VCaP (cell line): ENCODE measurements around the gene KRT4.

ENCODE experiments used
- H3K27ac ChIP-seq: fragments of 450-650 bp; 2 replicates; pipeline ENCODE4 v1.5.1; 2017
- TF ChIP-seq, protein P1 (sequence below): fragments of 450-650 bp; conservative IDR thresholded peaks from 2 replicates; pipeline ENCODE4 v1.5.1; 2017; ENCODE audit warnings: mild to moderate bottlenecking, moderate library complexity

The KRT4 gene

GRCh38 chr12:52819731-52820510 lies 6.0 kb upstream of the KRT4 start:
- H3K27ac ChIP-seq: no peak overlapping the region

DNA sequence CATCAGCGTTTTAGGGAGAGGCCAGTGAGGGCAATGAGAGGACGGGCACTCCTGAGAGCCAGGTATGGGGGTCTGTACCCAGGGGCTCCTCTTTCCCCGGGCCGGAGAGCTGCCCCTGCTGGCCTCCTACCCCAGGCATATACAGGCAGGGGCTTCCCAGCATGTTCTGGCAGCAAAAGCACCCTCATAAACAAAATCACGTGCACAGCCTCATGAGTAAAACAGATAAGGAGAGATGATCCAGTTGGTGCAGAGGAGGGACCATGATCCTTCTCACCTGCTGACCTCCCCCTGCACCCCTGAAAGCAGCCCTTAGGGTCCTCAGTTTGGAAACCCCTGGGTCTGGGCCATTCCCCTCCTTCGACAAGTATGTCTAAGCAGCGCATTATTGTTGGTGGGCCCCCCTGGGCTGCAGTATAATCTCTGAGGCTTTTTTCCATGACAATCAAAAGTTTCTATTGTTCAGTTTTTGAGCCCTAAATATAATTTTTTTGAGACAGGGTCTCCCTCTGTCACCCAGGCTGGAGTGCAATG lies 5.0 kb upstream of the KRT4 start:
- H3K27ac ChIP-seq: no peak overlapping the region
- TF ChIP-seq, protein P1, sequence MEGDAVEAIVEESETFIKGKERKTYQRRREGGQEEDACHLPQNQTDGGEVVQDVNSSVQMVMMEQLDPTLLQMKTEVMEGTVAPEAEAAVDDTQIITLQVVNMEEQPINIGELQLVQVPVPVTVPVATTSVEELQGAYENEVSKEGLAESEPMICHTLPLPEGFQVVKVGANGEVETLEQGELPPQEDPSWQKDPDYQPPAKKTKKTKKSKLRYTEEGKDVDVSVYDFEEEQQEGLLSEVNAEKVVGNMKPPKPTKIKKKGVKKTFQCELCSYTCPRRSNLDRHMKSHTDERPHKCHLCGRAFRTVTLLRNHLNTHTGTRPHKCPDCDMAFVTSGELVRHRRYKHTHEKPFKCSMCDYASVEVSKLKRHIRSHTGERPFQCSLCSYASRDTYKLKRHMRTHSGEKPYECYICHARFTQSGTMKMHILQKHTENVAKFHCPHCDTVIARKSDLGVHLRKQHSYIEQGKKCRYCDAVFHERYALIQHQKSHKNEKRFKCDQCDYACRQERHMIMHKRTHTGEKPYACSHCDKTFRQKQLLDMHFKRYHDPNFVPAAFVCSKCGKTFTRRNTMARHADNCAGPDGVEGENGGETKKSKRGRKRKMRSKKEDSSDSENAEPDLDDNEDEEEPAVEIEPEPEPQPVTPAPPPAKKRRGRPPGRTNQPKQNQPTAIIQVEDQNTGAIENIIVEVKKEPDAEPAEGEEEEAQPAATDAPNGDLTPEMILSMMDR: no peak

More at GRCh38 chr12:52819731-52820510, 6.0 kb upstream of the KRT4 start:
- TF ChIP-seq, protein P1: no peak

- TF ChIP-seq, protein P1: no peak
- H3K27ac ChIP-seq: no peak overlapping the region
Observed at GRCh38 chr12:52818388-52818787, 4.5 kb upstream of the KRT4 start.

DNA sequence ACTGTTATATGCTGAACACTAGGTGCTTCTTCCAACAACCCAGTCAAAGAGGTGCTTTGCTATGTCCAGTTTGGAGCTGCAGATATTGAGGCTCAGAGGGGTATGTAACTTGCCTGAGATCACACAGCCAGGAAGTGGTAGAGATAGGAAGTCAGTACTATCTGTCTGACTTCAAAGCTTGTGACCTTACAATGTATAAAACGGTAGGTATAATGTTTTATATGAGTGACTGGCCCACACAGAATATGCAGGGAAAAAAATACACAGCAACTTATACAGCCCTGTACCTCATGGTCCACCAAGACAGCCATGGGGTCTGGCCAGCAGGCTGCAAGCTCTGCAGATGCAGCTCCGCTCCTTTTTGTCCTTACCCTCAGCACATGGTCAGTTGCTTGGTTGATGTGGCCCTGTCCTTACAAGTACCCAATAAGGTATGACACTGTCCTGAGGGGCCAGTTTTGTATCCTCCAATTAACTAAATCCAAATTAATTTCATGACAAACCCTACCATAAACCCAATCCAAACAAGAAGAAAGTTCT lies 3.9 kb upstream of the KRT4 start:
- TF ChIP-seq, protein P1: no peak

GRCh38 chr12:52817003-52817698 lies 3.2 kb upstream of the KRT4 start:
- no peak overlapping the region for H3K27ac ChIP-seq
- TF ChIP-seq, protein P1: no peak

More for the DNA sequence above, 3.9 kb upstream of the KRT4 start:
- no peak overlapping the region for H3K27ac ChIP-seq

DNA sequence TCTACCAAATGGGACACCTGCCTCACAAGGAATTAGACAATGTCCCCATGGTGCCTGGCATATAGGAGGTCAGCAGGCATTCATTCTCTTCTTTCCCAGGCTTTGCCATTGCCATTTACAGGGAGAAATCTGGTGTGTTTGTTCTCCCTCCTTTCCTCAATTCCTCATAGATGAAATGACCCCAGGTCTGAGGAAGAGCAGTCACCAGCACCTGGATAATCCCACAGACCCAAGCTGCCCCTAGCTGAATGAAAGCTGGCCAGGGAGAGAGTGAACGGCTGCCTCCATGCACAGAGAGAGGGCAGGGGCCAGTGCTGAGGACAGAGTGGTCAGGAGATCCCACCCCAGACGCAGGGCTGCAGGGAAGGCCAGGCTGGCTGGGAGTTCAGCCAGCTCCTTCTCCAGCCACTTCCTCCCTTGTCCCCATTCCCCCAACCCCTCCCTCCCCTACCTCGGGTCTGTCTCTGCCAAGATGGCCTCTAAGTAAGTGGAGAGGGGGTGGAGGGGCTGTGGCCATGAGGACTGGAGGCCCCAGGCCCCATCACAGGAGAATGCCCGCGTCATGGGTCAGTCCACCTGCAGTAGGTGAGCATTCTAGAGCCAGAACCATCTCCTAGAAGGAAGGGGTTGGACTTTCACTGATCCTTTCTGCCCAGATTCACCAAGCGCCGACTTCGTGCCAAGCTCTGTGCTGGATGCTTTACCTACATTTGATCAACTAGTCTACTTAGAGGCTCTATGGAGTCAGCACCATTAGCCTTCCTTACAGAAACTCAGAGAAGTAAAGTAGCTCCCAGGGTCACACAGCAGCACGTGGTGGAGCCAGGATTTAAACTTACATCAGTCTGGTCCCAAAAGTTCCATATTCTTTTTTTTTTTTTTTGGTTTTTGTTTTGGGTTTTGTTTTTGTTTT lies 2.0 kb upstream of the KRT4 start:
- H3K27ac ChIP-seq: no peak overlapping the region
- TF ChIP-seq, protein P1: no peak
